Measurements from ENCODE around the gene CEP72. TPM values are rescaled to one million over a fixed set of nuclear protein-coding genes. Genes with fewer than 3 reads are reported as not detected.
A peak's percentile ranks its signal among the peaks of the same experiment; 100 is the strongest.

The CEP72 gene
- total RNA-seq, 2 donors from 2014 or later, result 35.6 to 36.5 TPM

DNA sequence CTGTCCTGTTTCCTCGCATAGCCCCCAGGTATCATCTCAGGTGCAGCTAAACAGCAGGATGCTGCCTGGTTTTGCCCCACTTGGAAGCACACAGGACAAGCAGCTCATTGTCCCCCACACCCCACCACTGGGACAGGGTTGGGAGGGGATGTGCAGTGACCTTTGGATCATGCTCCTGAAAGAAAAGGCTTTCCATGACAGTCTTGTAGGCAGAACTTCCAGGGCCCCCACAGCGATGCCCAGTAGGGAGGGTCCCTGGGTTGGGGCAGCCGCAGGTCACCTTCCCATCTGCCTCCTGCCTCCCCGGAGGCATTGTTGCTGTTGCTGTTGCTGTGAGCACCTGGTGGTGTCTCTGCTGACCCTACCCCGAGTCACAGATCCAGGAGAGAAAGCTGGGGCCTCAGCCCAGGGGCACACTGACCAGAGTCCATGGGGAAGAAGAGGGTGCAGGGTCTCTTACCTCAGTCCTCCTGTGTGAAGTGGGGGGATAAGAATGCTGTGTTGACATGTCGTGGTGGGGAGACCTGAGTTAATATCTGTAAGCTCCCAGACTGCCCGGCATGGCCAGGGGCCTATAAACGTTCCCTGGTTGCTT is 8.5 kb downstream of the CEP72 start:
- H3K27ac ChIP-seq (ENCODE audit: low read depth, low read length), result no peak overlapping the region
- H3K27me3 Mint-ChIP-seq (ENCODE audit: insufficient read depth), result no peaks in the 10 kb centered on the region
- no peaks in the 10 kb centered on the region for H3K27me3 ChIP-seq (ENCODE audit: control insufficient read depth, insufficient read depth, low read length, poor library complexity, severe bottlenecking)
- DNase-seq, result no peak
- H3K9me3 ChIP-seq (ENCODE audit: control insufficient read depth, low read length), result no peaks in the 10 kb centered on the region
- no peaks in the 10 kb centered on the region for H3K4me1 ChIP-seq (ENCODE audit: control insufficient read depth, insufficient read depth, low read length)
- WGBS, 2 experiments (ENCODE audit: insufficient coverage in 1 of 2, insufficient read length in 1 of 2), result 91 to 93% methylated on average over 3 to 8 of the region's 8 CpGs
- no peak overlapping the region for H3K4me3 ChIP-seq (ENCODE audit: low read length)
- H3K36me3 Mint-ChIP-seq (ENCODE audit: low read depth), result peaks cover 48% of the 10 kb centered on the region
- peak overlapping the region; percentile 37 for H3K27ac Mint-ChIP-seq
- H3K9me3 Mint-ChIP-seq, result peaks cover under 1% of the 10 kb centered on the region
- peaks cover 29% of the 10 kb centered on the region for H3K36me3 ChIP-seq (ENCODE audit: control insufficient read depth, insufficient read depth, low read length)
- H3K9ac ChIP-seq (ENCODE audit: extremely low read depth, low read length, poor library complexity, severe bottlenecking), result no peak overlapping the region
- TF ChIP-seq CTCF (conservative IDR thresholded peaks at IDR 0.05), result no peak
- H3K4me3 Mint-ChIP-seq, result no peak overlapping the region
- no peaks in the 10 kb centered on the region for H3K4me1 Mint-ChIP-seq

DNA sequence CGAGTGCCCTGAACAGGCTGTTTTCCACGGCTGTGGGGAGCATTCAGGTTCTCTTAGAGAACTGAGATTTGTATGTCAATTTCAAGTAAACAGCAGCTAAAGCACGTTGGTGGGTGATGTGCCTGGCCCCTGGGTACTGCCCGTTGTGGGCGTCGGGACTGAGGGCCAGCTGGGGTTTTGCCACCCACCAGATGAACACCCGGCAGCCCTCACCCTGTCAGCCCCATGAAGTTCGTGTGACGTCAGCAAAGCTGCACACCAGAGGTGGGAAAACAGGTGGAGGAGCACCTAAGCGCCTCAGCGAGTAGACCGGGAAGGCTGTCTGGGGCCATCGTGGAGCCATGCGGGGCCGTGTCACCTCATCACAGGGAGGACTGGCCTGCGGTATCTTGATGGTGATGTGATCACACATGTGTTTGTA is 9.2 kb downstream of the CEP72 start:
- no peak for TF ChIP-seq CTCF (conservative IDR thresholded peaks at IDR 0.05)
- peaks cover 35% of the 10 kb centered on the region for H3K36me3 ChIP-seq (ENCODE audit: control insufficient read depth, insufficient read depth, low read length)
- DNase-seq, result no peak
- H3K4me1 Mint-ChIP-seq, result no peaks in the 10 kb centered on the region
- no peak overlapping the region for H3K4me3 ChIP-seq (ENCODE audit: low read length)
- no peak overlapping the region for H3K27ac ChIP-seq (ENCODE audit: low read depth, low read length)
- H3K27me3 ChIP-seq (ENCODE audit: control insufficient read depth, insufficient read depth, low read length, poor library complexity, severe bottlenecking), result no peaks in the 10 kb centered on the region
- peak overlapping the region; percentile 37 for H3K27ac Mint-ChIP-seq
- H3K27me3 Mint-ChIP-seq (ENCODE audit: insufficient read depth), result no peaks in the 10 kb centered on the region
- H3K9me3 Mint-ChIP-seq, result no peaks in the 10 kb centered on the region
- H3K36me3 Mint-ChIP-seq (ENCODE audit: low read depth), result peaks cover 51% of the 10 kb centered on the region
- H3K9ac ChIP-seq (ENCODE audit: extremely low read depth, low read length, poor library complexity, severe bottlenecking), result no peak overlapping the region
- no peak overlapping the region for H3K4me3 Mint-ChIP-seq
- no peaks in the 10 kb centered on the region for H3K4me1 ChIP-seq (ENCODE audit: control insufficient read depth, insufficient read depth, low read length)
- WGBS, 2 experiments (ENCODE audit: insufficient coverage in 1 of 2, insufficient read length in 1 of 2), result 96% methylated on average over 15 to 16 of the region's 16 CpGs
- H3K9me3 ChIP-seq (ENCODE audit: control insufficient read depth, low read length), result no peaks in the 10 kb centered on the region

DNA sequence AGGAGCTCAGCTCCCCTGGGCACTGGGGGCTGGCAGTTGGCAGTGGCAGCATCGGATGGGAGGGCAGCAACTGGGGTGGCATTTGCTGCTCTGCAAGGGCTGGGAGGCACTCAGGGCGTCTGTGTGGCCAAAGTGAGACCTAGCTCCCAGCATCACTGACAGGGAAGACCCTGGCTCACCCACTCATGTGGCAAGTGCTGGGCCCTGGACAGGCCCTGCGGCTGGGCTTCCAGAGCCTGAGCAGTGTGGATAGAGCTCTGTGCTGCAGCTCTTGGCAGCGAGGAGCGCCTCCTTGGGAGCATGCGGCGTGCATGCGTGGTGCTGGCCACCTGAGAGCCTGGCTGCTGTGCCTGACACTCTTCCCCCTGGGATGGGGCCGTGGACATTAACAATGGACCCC is 10.2 kb downstream of the CEP72 start:
- no peak overlapping the region for H3K9ac ChIP-seq (ENCODE audit: extremely low read depth, low read length, poor library complexity, severe bottlenecking)
- H3K4me3 ChIP-seq (ENCODE audit: low read length), result no peak overlapping the region
- TF ChIP-seq CTCF (conservative IDR thresholded peaks at IDR 0.05), result no peak
- no peak for DNase-seq
- Mint-ChIP-seq H3K9me3 (no peaks in the 10 kb centered on the region), H3K4me3 (no peak overlapping the region), H3K27ac (no peak overlapping the region), H3K36me3 (ENCODE audit: low read depth) (peaks cover 54% of the 10 kb centered on the region), H3K27me3 (ENCODE audit: insufficient read depth) (no peaks in the 10 kb centered on the region), H3K4me1 (no peaks in the 10 kb centered on the region)
- H3K9me3 ChIP-seq (ENCODE audit: control insufficient read depth, low read length), result no peaks in the 10 kb centered on the region
- H3K27me3 ChIP-seq (ENCODE audit: control insufficient read depth, insufficient read depth, low read length, poor library complexity, severe bottlenecking), result no peaks in the 10 kb centered on the region
- WGBS, 2 experiments (ENCODE audit: insufficient coverage in 1 of 2, insufficient read length in 1 of 2), result 93 to 99% methylated on average over 7 to 9 of the region's 9 CpGs
- H3K36me3 ChIP-seq (ENCODE audit: control insufficient read depth, insufficient read depth, low read length), result peaks cover 43% of the 10 kb centered on the region
- no peaks in the 10 kb centered on the region for H3K4me1 ChIP-seq (ENCODE audit: control insufficient read depth, insufficient read depth, low read length)
- no peak overlapping the region for H3K27ac ChIP-seq (ENCODE audit: low read depth, low read length)

Measured in endodermal cell (in vitro differentiated cells).